Stimulated activated CD8-positive, alpha-beta memory T cell treated with anti-CD3 and anti-CD28 coated beads, Interleukin-4, amount 100 ng/mL, for 1 hour (primary cell): Measurements from ENCODE around the gene EYA4.

Experiments used
- DNase-seq, 2 donors: peaks; one replicate each; pipeline ENCODE4 v3.0.0-alpha.2; 2020; ENCODE audit warnings: low read depth in 2 of 2, low spot score in 1 of 2

EYA4 gene

GRCh38 chr6:133242637-133243585, 1.8 kb downstream of the EYA4 start:
- DNase-seq, result no peak

DNA sequence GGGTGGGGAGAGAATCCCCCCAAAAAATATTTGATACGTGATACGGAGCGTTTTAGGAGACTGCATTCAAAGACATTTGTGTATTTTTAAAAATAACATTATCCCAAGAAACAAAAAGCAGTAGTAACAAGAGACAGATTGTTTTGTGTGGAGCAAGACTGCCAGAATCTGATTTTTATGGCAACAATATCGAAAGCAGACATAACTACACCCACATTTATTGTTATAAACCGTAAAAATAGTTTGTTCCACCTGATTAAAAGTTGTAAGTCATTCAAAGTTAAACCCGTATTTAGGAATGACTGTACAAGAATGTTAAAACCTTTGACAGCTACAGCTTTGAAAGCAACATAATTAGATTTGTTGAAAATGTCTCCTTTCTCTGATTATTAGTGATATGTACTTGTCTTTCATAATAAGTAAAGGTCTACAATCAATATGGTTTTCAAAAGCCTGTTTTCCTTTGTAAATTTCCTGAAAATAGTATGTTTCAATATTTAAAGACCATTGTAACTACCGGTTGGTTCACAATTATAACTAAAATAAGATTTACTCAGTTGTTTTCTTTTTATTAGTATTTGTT, 2.7 kb downstream of the EYA4 start:
- DNase-seq, result no peak

DNA sequence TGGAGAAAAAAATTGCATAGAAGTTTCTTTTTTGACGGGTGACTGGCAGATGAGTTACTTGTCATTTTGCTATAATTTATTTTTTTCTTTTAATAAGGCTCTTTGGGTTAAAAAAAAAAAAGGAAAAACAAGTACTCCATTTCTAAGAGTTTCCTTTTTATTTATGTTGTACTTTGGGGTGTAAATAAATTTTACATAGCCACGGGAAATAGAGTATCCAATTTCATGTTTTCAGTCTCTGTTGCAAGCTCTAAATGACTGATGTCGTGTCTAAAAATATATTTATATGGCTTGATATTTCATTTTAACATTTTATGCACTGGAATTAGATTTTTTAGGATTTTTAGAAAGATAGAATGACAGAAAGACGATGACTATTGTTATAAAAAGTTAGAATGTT, 3.4 kb downstream of the EYA4 start:
- no peak for DNase-seq

DNA sequence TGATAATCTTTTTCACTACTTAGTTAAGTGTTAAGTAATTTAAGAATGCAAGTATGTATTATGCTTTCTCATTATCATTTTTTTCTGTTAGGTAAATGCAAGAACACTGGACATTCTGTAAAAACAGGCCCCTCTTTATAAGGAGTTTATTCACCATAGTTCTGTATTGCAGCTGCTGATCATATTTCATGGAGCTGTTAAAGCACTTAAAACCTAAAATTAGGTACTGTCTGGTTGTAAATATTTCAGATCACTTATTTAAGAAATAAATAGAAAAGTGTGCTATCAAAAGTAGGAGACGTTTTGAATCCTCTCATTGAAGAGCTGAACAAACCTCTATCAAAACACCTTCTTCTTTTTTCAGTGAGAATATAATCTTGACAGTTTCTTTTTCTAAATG, 3.9 kb downstream of the EYA4 start:
- DNase-seq, result no peak

- DNase-seq, result no peak
Observed at GRCh38 chr6:133245422-133245903, 4.3 kb downstream of the EYA4 start.

GRCh38 chr6:133247581-133247980, 6.4 kb downstream of the EYA4 start:
- DNase-seq, result no peak

- DNase-seq, result no peak
Observed at GRCh38 chr6:133248241-133249001, 7.3 kb downstream of the EYA4 start.

- no peak for DNase-seq
Observed at GRCh38 chr6:133251688-133252087, 10.5 kb downstream of the EYA4 start.

- DNase-seq, result no peak
Observed at GRCh38 chr6:133254552-133255228, 13.5 kb downstream of the EYA4 start.

- DNase-seq, result no peak
Observed at GRCh38 chr6:133257545-133258105, 16.5 kb downstream of the EYA4 start.

GRCh38 chr6:133259561-133259960, 18.4 kb downstream of the EYA4 start:
- no peak for DNase-seq

GRCh38 chr6:133262804-133263203, 21.6 kb downstream of the EYA4 start:
- no peak for DNase-seq

DNA sequence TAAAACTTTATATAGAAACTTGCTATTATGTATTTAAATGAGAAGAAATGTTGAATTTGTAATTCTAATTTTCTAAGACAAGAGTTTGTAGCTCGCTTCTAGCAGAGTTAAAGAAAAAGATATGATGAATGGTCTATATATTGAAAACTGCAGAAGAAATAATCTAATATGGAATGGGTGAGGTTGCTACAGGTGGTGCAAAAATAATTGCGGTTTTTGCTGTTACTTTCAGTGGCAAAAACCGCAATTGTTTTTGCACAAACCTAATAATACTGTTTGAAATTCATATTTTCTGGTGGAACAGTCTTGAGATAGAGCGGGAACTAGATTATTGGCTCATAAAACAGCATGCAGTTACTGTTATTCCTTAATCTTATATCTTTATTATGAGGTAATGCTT, 23.9 kb downstream of the EYA4 start:
- no peak for DNase-seq

DNA sequence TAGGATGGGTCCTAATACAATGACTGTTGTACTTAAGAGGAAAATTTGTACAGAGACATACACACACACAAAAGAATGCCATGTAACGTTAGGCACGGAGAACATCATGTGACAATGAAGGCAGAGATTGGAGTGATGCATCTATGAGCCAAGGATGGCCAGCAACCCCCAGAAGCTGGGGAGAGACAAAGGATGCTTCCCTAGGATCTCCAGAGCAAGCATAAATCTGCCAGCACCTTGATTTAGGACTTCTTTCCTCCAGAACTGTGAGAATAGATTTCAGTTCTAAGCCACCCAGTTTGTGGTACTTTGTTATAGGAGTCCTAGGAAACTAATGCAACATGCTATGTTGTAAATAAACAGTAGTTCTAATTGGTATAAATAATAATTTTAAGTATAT, 25.0 kb downstream of the EYA4 start:
- no peak for DNase-seq

GRCh38 chr6:133268621-133269020, 27.5 kb downstream of the EYA4 start:
- no peak for DNase-seq

GRCh38 chr6:133274813-133275212, 33.7 kb downstream of the EYA4 start:
- no peak for DNase-seq

GRCh38 chr6:133275213-133275612, 34.1 kb downstream of the EYA4 start:
- DNase-seq, result no peak

- DNase-seq, result no peak
Observed at GRCh38 chr6:133277228-133277899, 36.2 kb downstream of the EYA4 start.

GRCh38 chr6:133277900-133278545, 36.9 kb downstream of the EYA4 start:
- no peak for DNase-seq

DNA sequence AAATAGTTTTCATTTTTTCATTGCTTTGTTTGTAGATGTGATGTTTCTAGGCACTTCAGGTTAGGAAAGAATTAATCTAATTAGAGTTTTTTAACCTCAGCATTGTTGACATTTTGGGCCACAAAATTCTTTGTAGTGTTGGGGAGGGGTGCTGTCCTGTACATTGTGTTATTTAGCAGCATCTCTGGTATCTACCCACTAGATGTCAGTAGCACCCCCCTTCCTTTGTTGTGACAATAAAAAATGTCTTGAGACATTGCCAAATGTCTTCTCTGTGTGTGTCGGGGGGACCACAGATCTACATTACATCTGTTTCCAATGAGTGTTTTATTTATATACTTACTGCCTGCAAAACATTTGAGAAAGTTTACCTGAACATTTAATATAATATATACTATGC, 45.6 kb downstream of the EYA4 start:
- DNase-seq, result no peak
